ENCODE measurements around the gene LUZP2. TPM values are rescaled to one million over a fixed set of nuclear protein-coding genes. Genes with fewer than 3 reads are reported as not detected.

LUZP2 gene
- total RNA-seq, 2 experiments from 2014 or later: not detected

DNA sequence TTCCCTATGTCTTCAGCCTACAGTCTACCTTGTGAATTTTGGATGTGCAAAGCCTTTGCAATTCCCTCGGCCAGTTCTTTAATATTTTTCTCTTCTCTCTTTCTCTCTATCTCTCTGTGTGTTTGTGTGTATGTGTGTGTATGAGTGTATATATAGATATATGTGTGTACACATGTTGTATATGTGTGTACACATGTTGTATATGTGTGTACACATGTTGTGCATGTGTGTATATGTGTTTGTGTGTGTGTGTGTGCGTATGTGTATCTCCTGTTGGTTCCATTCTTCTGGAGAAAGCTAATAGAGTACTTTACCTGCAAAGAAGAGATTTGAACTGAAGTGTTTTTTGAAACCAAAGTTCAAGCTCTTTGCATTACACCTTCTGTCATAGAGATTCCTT lies 155.0 kb downstream of the LUZP2 start:
- no peak overlapping the region for H3K4me3 Mint-ChIP-seq
- CTCF ChIA-PET: no interaction called here
- no peaks in the 10 kb centered on the region for H3K27me3 Mint-ChIP-seq
- Histone ChIP-seq H3K4me1 (ENCODE audit: insufficient read depth, low read length) (no peaks in the 10 kb centered on the region), H3K27ac (ENCODE audit: low read depth in 1 of 2, low read length in 2 of 2) (no peak overlapping the region), H3K27me3 (ENCODE audit: control insufficient read depth in 1 of 2, insufficient read depth in 2 of 2, low read length in 2 of 2) (no peaks in the 10 kb centered on the region), H3K4me3 (ENCODE audit: low read length) (no peak overlapping the region), H3K36me3 (ENCODE audit: insufficient read depth, low read length) (no peaks in the 10 kb centered on the region), H3K9me3 (ENCODE audit: control insufficient read depth in 1 of 2, insufficient read depth in 1 of 2, low read length in 2 of 2) (peaks cover 5% of the 10 kb centered on the region in 2 experiments)
- H3K9me3 Mint-ChIP-seq: peaks cover 8% of the 10 kb centered on the region
- H3K27ac Mint-ChIP-seq: no peak overlapping the region
- POLR2A ChIA-PET: no interaction called here
- DNase-seq (no peak), ATAC-seq (ENCODE audit: poor library complexity) (no peak)
- no peaks in the 10 kb centered on the region for H3K36me3 Mint-ChIP-seq (ENCODE audit: low read depth)
- no peaks in the 10 kb centered on the region for H3K4me1 Mint-ChIP-seq (ENCODE audit: low read depth)
- intact Hi-C loops (cut with DNase I, micrococcal nuclease): no loop called here
- TF ChIP-seq, protein P1, sequence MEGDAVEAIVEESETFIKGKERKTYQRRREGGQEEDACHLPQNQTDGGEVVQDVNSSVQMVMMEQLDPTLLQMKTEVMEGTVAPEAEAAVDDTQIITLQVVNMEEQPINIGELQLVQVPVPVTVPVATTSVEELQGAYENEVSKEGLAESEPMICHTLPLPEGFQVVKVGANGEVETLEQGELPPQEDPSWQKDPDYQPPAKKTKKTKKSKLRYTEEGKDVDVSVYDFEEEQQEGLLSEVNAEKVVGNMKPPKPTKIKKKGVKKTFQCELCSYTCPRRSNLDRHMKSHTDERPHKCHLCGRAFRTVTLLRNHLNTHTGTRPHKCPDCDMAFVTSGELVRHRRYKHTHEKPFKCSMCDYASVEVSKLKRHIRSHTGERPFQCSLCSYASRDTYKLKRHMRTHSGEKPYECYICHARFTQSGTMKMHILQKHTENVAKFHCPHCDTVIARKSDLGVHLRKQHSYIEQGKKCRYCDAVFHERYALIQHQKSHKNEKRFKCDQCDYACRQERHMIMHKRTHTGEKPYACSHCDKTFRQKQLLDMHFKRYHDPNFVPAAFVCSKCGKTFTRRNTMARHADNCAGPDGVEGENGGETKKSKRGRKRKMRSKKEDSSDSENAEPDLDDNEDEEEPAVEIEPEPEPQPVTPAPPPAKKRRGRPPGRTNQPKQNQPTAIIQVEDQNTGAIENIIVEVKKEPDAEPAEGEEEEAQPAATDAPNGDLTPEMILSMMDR (IDR thresholded peaks at IDR 0.05): no peak

DNA sequence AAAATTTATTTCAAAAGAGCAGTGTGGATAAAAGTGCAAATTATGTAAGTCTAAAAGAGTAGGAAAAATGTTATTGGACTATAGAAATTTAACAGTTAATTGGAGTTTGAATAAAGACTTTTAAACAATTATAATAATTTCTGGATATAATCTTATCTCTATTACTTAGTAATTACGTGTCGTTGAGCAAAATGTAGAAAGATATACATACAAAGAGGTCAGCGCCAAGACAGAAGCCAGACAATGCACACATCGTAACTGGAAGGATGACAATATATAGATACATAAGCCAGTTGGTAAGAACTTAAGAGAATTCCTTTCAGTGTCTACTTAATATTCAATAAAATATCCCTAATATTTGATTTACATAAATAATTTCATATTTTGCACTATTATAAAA lies 157.0 kb downstream of the LUZP2 start:
- intact Hi-C loops (cut with DNase I, micrococcal nuclease): no loop called here
- Histone ChIP-seq H3K27me3 (ENCODE audit: control insufficient read depth in 1 of 2, insufficient read depth in 2 of 2, low read length in 2 of 2) (no peaks in the 10 kb centered on the region), H3K4me3 (ENCODE audit: low read length) (no peak overlapping the region), H3K9me3 (ENCODE audit: control insufficient read depth in 1 of 2, insufficient read depth in 1 of 2, low read length in 2 of 2) (peaks cover 5% of the 10 kb centered on the region in 2 experiments), H3K36me3 (ENCODE audit: insufficient read depth, low read length) (no peaks in the 10 kb centered on the region), H3K4me1 (ENCODE audit: insufficient read depth, low read length) (no peaks in the 10 kb centered on the region), H3K27ac (ENCODE audit: low read depth in 1 of 2, low read length in 2 of 2) (no peak overlapping the region)
- DNase-seq (no peak), ATAC-seq (ENCODE audit: poor library complexity) (no peak)
- CTCF ChIA-PET: no interaction called here
- H3K4me3 Mint-ChIP-seq: no peak overlapping the region
- H3K4me1 Mint-ChIP-seq (ENCODE audit: low read depth): no peaks in the 10 kb centered on the region
- no peak overlapping the region for H3K27ac Mint-ChIP-seq
- peaks cover 6% of the 10 kb centered on the region for H3K9me3 Mint-ChIP-seq
- H3K36me3 Mint-ChIP-seq (ENCODE audit: low read depth): no peaks in the 10 kb centered on the region
- no peaks in the 10 kb centered on the region for H3K27me3 Mint-ChIP-seq
- TF ChIP-seq, protein P1 (IDR thresholded peaks at IDR 0.05): no peak
- POLR2A ChIA-PET: no interaction called here

DNA sequence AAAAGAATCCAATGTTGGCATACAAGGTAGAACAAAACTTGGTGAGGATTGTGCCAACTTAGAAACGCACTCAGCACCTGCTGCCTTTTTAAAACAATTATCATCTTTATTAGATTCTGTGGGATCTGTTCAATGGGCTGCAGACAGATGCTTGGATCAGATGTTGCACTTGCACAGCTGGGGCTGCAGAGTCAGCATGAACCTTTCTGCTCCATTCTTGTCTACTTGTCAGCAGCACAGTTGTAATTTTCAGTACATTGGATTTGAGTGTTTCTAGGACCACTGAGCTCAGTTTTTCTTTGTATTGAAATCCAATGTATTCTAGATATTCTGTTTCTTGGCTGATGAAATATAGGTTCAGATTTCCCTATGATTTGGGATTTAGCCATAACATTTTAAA lies 164.5 kb downstream of the LUZP2 start:
- Mint-ChIP-seq H3K4me3 (no peak overlapping the region), H3K36me3 (ENCODE audit: low read depth) (no peaks in the 10 kb centered on the region), H3K9me3 (peaks cover 13% of the 10 kb centered on the region), H3K27me3 (no peaks in the 10 kb centered on the region), H3K27ac (no peak overlapping the region), H3K4me1 (ENCODE audit: low read depth) (no peaks in the 10 kb centered on the region)
- H3K27me3 ChIP-seq (ENCODE audit: control insufficient read depth in 1 of 2, insufficient read depth in 2 of 2, low read length in 2 of 2): no peaks in the 10 kb centered on the region
- no peak for DNase-seq
- ChIA-PET CTCF (interaction anchor here (0.7 kb wide), 1 partner anchor 12 kb away, joined by 3 read pairs; no protein-coding TSS in a partner anchor), POLR2A (no interaction called here)
- ATAC-seq (ENCODE audit: poor library complexity): no peak
- no peak overlapping the region for H3K27ac ChIP-seq (ENCODE audit: low read depth in 1 of 2, low read length in 2 of 2)
- no peaks in the 10 kb centered on the region for H3K36me3 ChIP-seq (ENCODE audit: insufficient read depth, low read length)
- H3K4me3 ChIP-seq (ENCODE audit: low read length): no peak overlapping the region
- peaks cover 0 to 3% of the 10 kb centered on the region in 2 experiments for H3K9me3 ChIP-seq (ENCODE audit: control insufficient read depth in 1 of 2, insufficient read depth in 1 of 2, low read length in 2 of 2)
- TF ChIP-seq, protein P1 (IDR thresholded peaks at IDR 0.05): no peak
- intact Hi-C loops (cut with DNase I, micrococcal nuclease): no loop called here
- no peaks in the 10 kb centered on the region for H3K4me1 ChIP-seq (ENCODE audit: insufficient read depth, low read length)
